Keratinocyte (primary cell): ENCODE measurements around the gene ZNF205. TPM values are rescaled to one million over a fixed set of nuclear protein-coding genes. Genes with fewer than 3 reads are reported as not detected.
A peak's percentile ranks its signal among the peaks of the same experiment; 100 is the strongest.

Source experiments
- DNase-seq: peaks from one replicate; pipeline ENCODE4 v3.0.0-alpha.2; 2011; ENCODE audit warnings: low read depth, missing footprints, low spot score
- FAIRE-seq: peaks from 2 replicates; lab custom pipeline; 2011; peaks lifted over from hg19 to GRCh38; lab: Jason Lieb, UNC
- H2AFZ ChIP-seq: 2 replicates; pipeline ENCODE4 v1.6.0; 2012; ENCODE audit warnings: low read length, control low read depth, inconsistent platforms; ENCODE audit not compliant: control insufficient read depth
- H3K27ac ChIP-seq: 2 replicates; pipeline ENCODE4 v1.5.1; 2011; ENCODE audit warnings: low read length; ENCODE audit not compliant: control insufficient read depth, insufficient read depth
- H3K27me3 ChIP-seq: 3 replicates; pipeline ENCODE4 v1.6.0; 2011; ENCODE audit warnings: low read length; ENCODE audit not compliant: control insufficient read depth, insufficient read depth; ENCODE audit errors: extremely low read depth
- H3K36me3 ChIP-seq, 2 experiments: 2 replicates in 1 of 2; 3 replicates in 1 of 2; pipeline ENCODE4 v1.5.1; 2011; ENCODE audit warnings: low read length in 2 of 2, mild to moderate bottlenecking in 1 of 2; ENCODE audit not compliant: control insufficient read depth in 2 of 2, insufficient read depth in 2 of 2; ENCODE audit errors: extremely low read depth in 1 of 2
- H3K4me1 ChIP-seq: 3 replicates; pipeline ENCODE4 v1.5.1; 2011; ENCODE audit warnings: low read length; ENCODE audit not compliant: control insufficient read depth, insufficient read depth; ENCODE audit errors: extremely low read depth
- H3K4me2 ChIP-seq: 3 replicates; pipeline ENCODE4 v1.6.0; 2011; ENCODE audit warnings: low read depth, low read length; ENCODE audit not compliant: control insufficient read depth, insufficient read depth; ENCODE audit errors: extremely low read depth
- H3K4me3 ChIP-seq, 3 experiments: fragments of 200-600 bp in 1 of 3; sonication (generic) in 1 of 3; 2 replicates in 2 of 3; 3 replicates in 1 of 3; pipeline ENCODE4 v1.5.1; 2011 to 2016; ENCODE audit warnings: low read length in 3 of 3, mild to moderate bottlenecking in 3 of 3, control low read depth in 2 of 3, inconsistent platforms in 1 of 3, low read depth in 1 of 3, mixed read lengths in 1 of 3, mixed run types in 1 of 3, moderate library complexity in 1 of 3; ENCODE audit not compliant: control insufficient read depth in 2 of 3, insufficient read depth in 2 of 3; ENCODE audit errors: extremely low read depth in 1 of 3
- H3K79me2 ChIP-seq: 2 replicates; pipeline ENCODE4 v1.6.0; 2012; ENCODE audit warnings: low read length; ENCODE audit not compliant: control insufficient read depth, insufficient read depth
- H3K9ac ChIP-seq: 3 replicates; pipeline ENCODE4 v1.6.0; 2011; ENCODE audit warnings: low read length; ENCODE audit not compliant: control insufficient read depth, insufficient read depth; ENCODE audit errors: extremely low read depth
- H3K9me1 ChIP-seq: 3 replicates; pipeline ENCODE4 v1.6.0; 2011; ENCODE audit warnings: low read length; ENCODE audit not compliant: control insufficient read depth, insufficient read depth; ENCODE audit errors: extremely low read depth
- H3K9me3 ChIP-seq: 2 replicates; pipeline ENCODE4 v1.5.1; 2012; ENCODE audit warnings: low read depth, low read length; ENCODE audit not compliant: control insufficient read depth
- H4K20me1 ChIP-seq: 3 replicates; pipeline ENCODE4 v1.6.0; 2011; ENCODE audit warnings: low read length; ENCODE audit not compliant: control insufficient read depth, insufficient read depth; ENCODE audit errors: extremely low read depth
- CTCF ChIP-seq, 3 experiments: IDR thresholded peaks in 1 of 3; conservative IDR thresholded peaks in 1 of 3; optimal IDR thresholded peaks in 1 of 3; 2 replicates in 2 of 3; 3 replicates in 1 of 3; pipeline versions ENCODE3 to v1.5.1; 2011; ENCODE audit warnings: low read length in 3 of 3, mild to moderate bottlenecking in 3 of 3, moderate library complexity in 2 of 3, control low read depth in 1 of 3, inconsistent platforms in 1 of 3; ENCODE audit not compliant: insufficient read depth in 2 of 3; ENCODE audit errors: extremely low read depth in 1 of 3
- EZH2 ChIP-seq: IDR thresholded peaks from one replicate; pipeline ENCODE4 v1.6.1; 2012; ENCODE audit warnings: inconsistent platforms, mild to moderate bottlenecking, low read length, moderate library complexity
- dilution Hi-C: fragments of 300-500 bp; cut with MboI; formaldehyde crosslinking; loops from one replicate; pipeline ENCODE4 v1.7.0; 2020; ENCODE audit warnings: low sequenced_read_pairs; ENCODE audit not compliant: extremely low pct_ligation_motif_present
- polyA plus RNA-seq, 5 experiments: library from polyadenylated mRNA; depleted of rRNA in 3 of 5; stranded (reverse) in 3 of 5; stranded (forward) in 1 of 5; unstranded in 1 of 5; fragments of >200 nt; gene quantifications; 1 replicate in 1 of 5; 2 replicates in 3 of 5; 3 replicates in 1 of 5; pipeline versions ENCODE4 v1.2.1 to v1.2.3, GENCODE V29; 2011 to 2012; ENCODE audit warnings: missing spikeins in 2 of 5, low read depth in 1 of 5, low replicate concordance in 1 of 5

The ZNF205 gene
- polyA plus RNA-seq, 1 donor (not counting 4 experiments of a cell fraction or from before 2014, with no cell fraction given) = 6.0 TPM

- Histone ChIP-seq H3K27me3 (no peaks in the 10 kb centered on the region), H2AFZ (peak within 1 kb of the TSS; percentile 94), H3K79me2 (peaks cover 36% of the 10 kb centered on the region), H3K4me3 (peak within 1 kb of the TSS; percentile 90 to 100 (median 100)), H3K36me3 (peaks cover 4 to 5% of the 10 kb centered on the region in 2 experiments), H3K9me1 (no peaks in the 10 kb centered on the region), H3K4me2 (peak within 1 kb of the TSS; percentile 89), H3K4me1 (peaks cover 9% of the 10 kb centered on the region), H4K20me1 (no peaks in the 10 kb centered on the region), H3K27ac (peak within 1 kb of the TSS; percentile 98), H3K9ac (peak within 1 kb of the TSS; percentile 99), H3K9me3 (no peaks in the 10 kb centered on the region)
- TF ChIP-seq EZH2 = no peak
- TF ChIP-seq CTCF (optimal IDR thresholded peaks at IDR 0.05 in 1 of 3, IDR thresholded peaks at IDR 0.05 in 1 of 3, conservative IDR thresholded peaks at IDR 0.05 in 1 of 3; ENCODE audit: extremely low read depth in 1 of 3, insufficient read depth in 2 of 3, low read length in 3 of 3) = no peak
- DNase-seq (no peak), FAIRE-seq (peak; percentile 87)
- dilution Hi-C loops = no loop called here
Observed at GRCh38 chr16:3134338-3135125, 22.1 kb downstream of the ZNF205 start, which contains the start of gene ZNF213. Gene ZNF213 (plus strand): TSS chr16:3135029. CDS start chr16:3137281, 2,252 bp downstream.

- no peaks in the 10 kb centered on the region for H3K9me1 ChIP-seq
- H3K4me3 ChIP-seq = peak overlapping the region; percentile 90 to 100 (median 98)
- H3K4me2 ChIP-seq = peak overlapping the region; percentile 89
- H3K79me2 ChIP-seq = peaks cover 36% of the 10 kb centered on the region
- H3K27ac ChIP-seq = peak overlapping the region; percentile 78
- peak overlapping the region; percentile 90 for H2AFZ ChIP-seq
- H3K4me1 ChIP-seq = peaks cover 5% of the 10 kb centered on the region
- H3K9ac ChIP-seq = peak overlapping the region; percentile 91
- no peaks in the 10 kb centered on the region for H3K9me3 ChIP-seq
- no peaks in the 10 kb centered on the region for H3K27me3 ChIP-seq
- DNase-seq = no peak
- TF ChIP-seq EZH2 = no peak
- no peak for TF ChIP-seq CTCF (optimal IDR thresholded peaks at IDR 0.05 in 1 of 3, IDR thresholded peaks at IDR 0.05 in 1 of 3, conservative IDR thresholded peaks at IDR 0.05 in 1 of 3; ENCODE audit: extremely low read depth in 1 of 3, insufficient read depth in 2 of 3, low read length in 3 of 3)
- H3K36me3 ChIP-seq = peaks cover 3 to 4% of the 10 kb centered on the region in 2 experiments
- no peaks in the 10 kb centered on the region for H4K20me1 ChIP-seq
- dilution Hi-C loops = no loop called here
- FAIRE-seq = no peak
Observed at GRCh38 chr16:3135126-3135715, 22.8 kb downstream of the ZNF205 start.
